ENCODE data around the gene RAB8B. TPM values are rescaled to one million over a fixed set of nuclear protein-coding genes. Genes with fewer than 3 reads are reported as not detected.

Gene RAB8B
- total RNA-seq, 4 donors from 2014 or later, result 18.7 to 41.0 (median 35.5) TPM

DNA sequence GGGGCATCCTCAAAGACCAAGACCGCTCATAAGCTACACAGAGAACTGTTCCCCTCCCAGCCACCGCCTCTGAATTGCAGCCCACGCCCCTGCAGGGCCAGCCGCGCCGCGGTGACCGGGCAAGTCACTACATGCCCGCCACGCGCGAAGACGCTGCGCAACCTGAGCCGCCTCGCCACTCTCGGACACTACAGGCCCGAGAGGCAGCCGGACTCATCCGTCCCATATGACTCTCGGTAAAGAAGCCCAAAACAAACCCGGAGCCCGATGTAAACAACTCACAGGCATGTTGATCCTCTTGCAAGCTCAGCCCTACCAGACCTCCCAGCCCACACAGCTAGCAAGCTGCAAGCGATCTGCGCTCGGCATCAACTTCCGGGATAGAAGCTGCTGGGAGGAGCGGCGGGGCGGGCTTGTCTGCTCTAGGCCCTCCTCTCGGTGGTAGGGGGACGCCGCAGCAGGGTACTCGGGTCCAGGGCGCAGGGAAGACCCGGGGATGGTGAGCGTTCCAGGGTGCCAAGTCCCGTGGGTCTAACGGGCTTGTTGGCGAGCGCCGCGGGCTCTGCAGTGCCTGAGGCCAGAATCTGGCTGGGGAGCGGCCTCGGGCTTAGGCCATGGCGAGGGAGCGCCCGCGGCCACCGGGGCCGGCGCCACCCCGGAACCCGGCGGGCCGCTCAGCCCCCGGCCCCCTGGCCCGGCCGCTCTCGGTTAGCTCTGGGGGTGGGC lies 32.1 kb upstream of the RAB8B start, which contains the start of gene RPS27L:
RPS27L (minus strand) TSS at position 360 of the 726 bp plus-strand sequence; CDS start at position 288, 72 bp downstream.
- TF ChIP-seq POLR2AphosphoS5 (IDR thresholded peaks at IDR 0.05) (peak; percentile 87 to 92), EP300 (IDR thresholded peaks at IDR 0.05) (no peak), POLR2A (IDR thresholded peaks at IDR 0.05; ENCODE audit: low read depth) (peak; percentile 70)
- TF ChIP-seq, protein P1, sequence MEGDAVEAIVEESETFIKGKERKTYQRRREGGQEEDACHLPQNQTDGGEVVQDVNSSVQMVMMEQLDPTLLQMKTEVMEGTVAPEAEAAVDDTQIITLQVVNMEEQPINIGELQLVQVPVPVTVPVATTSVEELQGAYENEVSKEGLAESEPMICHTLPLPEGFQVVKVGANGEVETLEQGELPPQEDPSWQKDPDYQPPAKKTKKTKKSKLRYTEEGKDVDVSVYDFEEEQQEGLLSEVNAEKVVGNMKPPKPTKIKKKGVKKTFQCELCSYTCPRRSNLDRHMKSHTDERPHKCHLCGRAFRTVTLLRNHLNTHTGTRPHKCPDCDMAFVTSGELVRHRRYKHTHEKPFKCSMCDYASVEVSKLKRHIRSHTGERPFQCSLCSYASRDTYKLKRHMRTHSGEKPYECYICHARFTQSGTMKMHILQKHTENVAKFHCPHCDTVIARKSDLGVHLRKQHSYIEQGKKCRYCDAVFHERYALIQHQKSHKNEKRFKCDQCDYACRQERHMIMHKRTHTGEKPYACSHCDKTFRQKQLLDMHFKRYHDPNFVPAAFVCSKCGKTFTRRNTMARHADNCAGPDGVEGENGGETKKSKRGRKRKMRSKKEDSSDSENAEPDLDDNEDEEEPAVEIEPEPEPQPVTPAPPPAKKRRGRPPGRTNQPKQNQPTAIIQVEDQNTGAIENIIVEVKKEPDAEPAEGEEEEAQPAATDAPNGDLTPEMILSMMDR (IDR thresholded peaks at IDR 0.05), result peak in 1 of 3 experiments; percentile 2
- Histone ChIP-seq H3K9me3 (no peaks in the 10 kb centered on the region), H3K27me3 (no peaks in the 10 kb centered on the region), H3K27ac (replicated peaks in 1 of 4) (peak within 1 kb of the TSS; percentile 90 to 97 (median 94)), H3K36me3 (peaks cover 9 to 29% (median 20%) of the 10 kb centered on the region in 4 donors), H3K4me3 (peak within 1 kb of the TSS; percentile 68 to 89 (median 82)), H3K4me1 (peaks cover 18 to 30% (median 25%) of the 10 kb centered on the region in 4 donors)
- DNase-seq (ENCODE audit: extremely low spot score), result peak; percentile 97
- intact Hi-C loops (cut with DNase I), result loop anchor here (10.0 kb wide), 1 partner anchor 118 kb away; the partner anchor contains the start of gene APH1B
- 2% methylated on average over 28 of the region's 60 CpGs for whole genome bisulfite sequencing

DNA sequence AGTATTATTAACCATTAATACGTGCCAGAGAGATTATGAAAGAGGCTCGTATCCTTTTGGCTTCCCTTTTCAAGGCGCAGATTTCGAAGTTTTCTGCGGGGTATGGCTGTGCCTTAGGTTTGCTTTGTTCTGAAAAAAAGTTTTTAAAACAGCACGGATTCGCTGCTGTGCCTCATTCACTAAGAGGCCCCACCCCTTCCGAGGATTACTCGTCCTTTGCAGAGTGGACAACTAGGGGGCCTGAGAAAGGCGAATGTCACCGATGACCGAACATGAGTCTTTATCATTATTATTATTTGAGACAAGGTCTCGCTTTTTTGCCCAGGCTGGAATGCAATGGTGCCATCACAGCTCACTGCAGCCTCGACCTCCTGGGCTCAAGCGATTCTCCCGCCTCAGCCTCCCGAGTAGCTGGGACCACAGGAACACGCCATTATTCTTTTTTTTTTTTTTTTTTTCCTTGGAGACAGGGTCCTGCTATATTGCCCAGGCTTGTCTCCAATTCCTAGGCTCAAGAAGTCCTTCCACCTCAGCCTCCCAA lies 31.4 kb upstream of the RAB8B start:
- H3K36me3 ChIP-seq, result peaks cover 6 to 22% (median 15%) of the 10 kb centered on the region in 4 donors
- H3K9me3 ChIP-seq, result no peaks in the 10 kb centered on the region
- 7% methylated on average over 18 of the region's 18 CpGs for WGBS
- peaks cover 18 to 30% (median 25%) of the 10 kb centered on the region in 4 donors for H3K4me1 ChIP-seq
- intact Hi-C loops (cut with DNase I), result loop anchor here (10.0 kb wide), 1 partner anchor 117 kb away; the partner anchor contains the start of gene APH1B
- no peak for DNase-seq (ENCODE audit: extremely low spot score)
- TF ChIP-seq, protein P1 (IDR thresholded peaks at IDR 0.05), result peak in 1 of 3 experiments; percentile 27
- TF ChIP-seq POLR2A (IDR thresholded peaks at IDR 0.05; ENCODE audit: low read depth), result no peak
- no peak for TF ChIP-seq POLR2AphosphoS5 (IDR thresholded peaks at IDR 0.05)
- TF ChIP-seq EP300 (IDR thresholded peaks at IDR 0.05), result no peak
- no peaks in the 10 kb centered on the region for H3K27me3 ChIP-seq
- H3K27ac ChIP-seq (replicated peaks in 1 of 4), result peak overlapping the region; percentile 90 to 97 (median 94)
- peak overlapping the region; percentile 68 to 89 (median 82) for H3K4me3 ChIP-seq

DNA sequence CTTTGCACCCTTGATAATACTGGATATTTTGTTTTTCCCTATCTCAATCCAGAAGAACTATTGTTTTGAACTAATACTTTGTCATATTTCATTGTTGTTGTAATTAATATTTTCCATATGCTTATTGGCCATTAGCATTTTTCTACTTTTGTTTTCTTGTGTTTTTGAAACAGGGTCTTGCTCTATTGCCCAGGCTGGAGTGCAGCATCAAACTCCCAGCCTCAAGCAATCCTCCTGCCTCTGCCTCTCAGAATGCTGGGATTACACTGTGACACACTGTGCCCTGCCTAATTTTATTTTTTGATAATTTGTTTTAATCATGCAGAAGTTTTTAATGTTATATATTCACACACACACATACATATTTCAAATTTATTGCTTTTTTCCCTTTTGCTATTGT lies 28.8 kb upstream of the RAB8B start:
- Histone ChIP-seq H3K36me3 (no peaks in the 10 kb centered on the region), H3K9me3 (no peaks in the 10 kb centered on the region), H3K4me1 (peaks cover 1 to 22% (median 17%) of the 10 kb centered on the region in 4 donors), H3K27ac (replicated peaks in 1 of 4) (no peak overlapping the region), H3K4me3 (no peak overlapping the region), H3K27me3 (no peaks in the 10 kb centered on the region)
- intact Hi-C loops (cut with DNase I), result loop anchor here (10.0 kb wide), 1 partner anchor 244 kb away; no protein-coding TSS in a partner anchor
- TF ChIP-seq POLR2AphosphoS5 (IDR thresholded peaks at IDR 0.05), result no peak
- no peak for TF ChIP-seq POLR2A (IDR thresholded peaks at IDR 0.05; ENCODE audit: low read depth)
- no peak for TF ChIP-seq EP300 (IDR thresholded peaks at IDR 0.05)
- TF ChIP-seq, protein P1 (IDR thresholded peaks at IDR 0.05), result no peak
- no peak for DNase-seq (ENCODE audit: extremely low spot score)

DNA sequence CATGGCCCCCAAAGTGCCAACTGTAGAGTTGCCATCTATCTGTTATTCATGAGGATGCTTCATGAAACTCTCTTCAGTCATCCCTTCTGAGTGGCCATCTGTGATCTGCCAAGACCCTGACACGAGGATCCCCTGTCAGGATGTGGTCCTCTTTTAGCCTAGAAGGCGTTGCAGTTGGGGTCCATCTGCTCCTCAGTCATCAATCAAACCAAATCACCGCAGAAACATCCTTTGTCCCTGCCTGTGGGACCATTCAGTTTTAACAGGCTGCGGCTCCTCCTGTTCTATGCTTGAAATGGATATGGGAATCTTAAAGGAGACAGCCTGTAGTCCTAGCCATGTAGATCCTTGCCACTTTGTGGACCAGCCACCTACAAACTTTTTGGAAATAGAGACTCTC lies 26.2 kb upstream of the RAB8B start:
- no peaks in the 10 kb centered on the region for H3K27me3 ChIP-seq
- no peak overlapping the region for H3K27ac ChIP-seq (replicated peaks in 1 of 4)
- no peaks in the 10 kb centered on the region for H3K36me3 ChIP-seq
- no peak for DNase-seq (ENCODE audit: extremely low spot score)
- 82% methylated on average over 4 of the region's 4 CpGs for WGBS
- H3K9me3 ChIP-seq, result no peaks in the 10 kb centered on the region
- intact Hi-C loops (cut with DNase I), result loop anchor here (10.0 kb wide), 1 partner anchor 242 kb away; no protein-coding TSS in a partner anchor
- H3K4me1 ChIP-seq, result peaks cover 0 to 14% (median 13%) of the 10 kb centered on the region in 4 donors
- H3K4me3 ChIP-seq, result no peak overlapping the region
- no peak for TF ChIP-seq POLR2A (IDR thresholded peaks at IDR 0.05; ENCODE audit: low read depth)
- no peak for TF ChIP-seq EP300 (IDR thresholded peaks at IDR 0.05)
- TF ChIP-seq, protein P1 (IDR thresholded peaks at IDR 0.05), result no peak
- no peak for TF ChIP-seq POLR2AphosphoS5 (IDR thresholded peaks at IDR 0.05)
